A673 (cell line): ENCODE results near the gene NEIL1. TPM values are rescaled to one million over a fixed set of nuclear protein-coding genes. Genes with fewer than 3 reads are reported as not detected.
"Not testable (repeated sequence)": the region's sequence is repeated elsewhere in the genome, so short reads cannot be mapped to it uniquely, and the experiment has no call there.

Experiments
- BruUV-seq: library from RNA; stranded (reverse); fragments of 400-500 nt; replicated peaks from 2 replicates; lab custom pipeline; 2021; lab: Mats Ljungman, UMichigan
- CTCF ChIA-PET: fragments of 300-600 bp; sonication (Branson Sonifier 250); formaldehyde crosslinking; loops from one replicate; lab custom pipeline; 2022; ENCODE audit warnings: antibody characterized with exemption; lab: Charles Lee
- POLR2A ChIA-PET: fragments of 300-600 bp; sonication (Branson Sonifier 250); formaldehyde crosslinking; loops from one replicate; lab custom pipeline; 2022; ENCODE audit warnings: antibody characterized with exemption; ENCODE audit not compliant: low non-redundant PET; lab: Charles Lee
- DNase-seq: peaks from one replicate; pipeline ENCODE4 v3.0.0-alpha.2; 2015; ENCODE audit warnings: low spot score
- H3K27ac ChIP-seq: fragments of 200-600 bp; sonication (generic); 2 replicates; pipeline ENCODE4 v1.5.1; 2016; ENCODE audit warnings: mixed run types, low read depth, mild to moderate bottlenecking, mixed read lengths, antibody characterized with exemption, low read length; ENCODE audit not compliant: poor library complexity, severe bottlenecking
- H3K27me3 ChIP-seq: fragments of 200-600 bp; sonication (generic); replicated peaks from 2 replicates; pipeline ENCODE4 v1.6.1; 2017; ENCODE audit warnings: mixed run types, low read depth, mild to moderate bottlenecking, mixed read lengths, antibody characterized with exemption, low read length; ENCODE audit not compliant: insufficient read depth, poor library complexity
- H3K36me3 ChIP-seq: fragments of 200-600 bp; sonication (generic); 2 replicates; pipeline ENCODE4 v1.6.1; 2016; ENCODE audit warnings: mixed run types, mild to moderate bottlenecking, mixed read lengths, antibody characterized with exemption, low read length; ENCODE audit not compliant: insufficient read depth, poor library complexity, severe bottlenecking
- H3K4me1 ChIP-seq: fragments of 200-600 bp; sonication (generic); 2 replicates; pipeline ENCODE4 v1.6.1; 2017; ENCODE audit warnings: mixed run types, mild to moderate bottlenecking, mixed read lengths, antibody characterized with exemption, low read length; ENCODE audit not compliant: insufficient read depth, poor library complexity, severe bottlenecking
- H3K4me3 ChIP-seq: fragments of 200-600 bp; sonication (generic); 2 replicates; pipeline ENCODE4 v1.5.1; 2016; ENCODE audit warnings: low read depth, mixed run types, mild to moderate bottlenecking, mixed read lengths, low read length; ENCODE audit not compliant: poor library complexity, severe bottlenecking
- H3K9me3 ChIP-seq: fragments of 200-600 bp; sonication (generic); 2 replicates; pipeline ENCODE4 v1.6.1; 2016; ENCODE audit warnings: mixed run types, low read depth, mild to moderate bottlenecking, mixed read lengths, antibody characterized with exemption, low read length; ENCODE audit not compliant: poor library complexity, severe bottlenecking
- EZH2 ChIP-seq: fragments of 200-600 bp; sonication (generic); IDR thresholded peaks from 2 replicates; pipeline ENCODE4 v1.6.1; 2017; ENCODE audit warnings: borderline replicate concordance, low read depth, mild to moderate bottlenecking, mixed read lengths, antibody characterized with exemption, low read length; ENCODE audit not compliant: poor library complexity, severe bottlenecking
- intact Hi-C: fragments of 100-400 bp; cut with micrococcal nuclease; formaldehyde crosslinking; loops from one replicate; pipeline ENCODE4 v1.10.0; 2022; ENCODE audit not compliant: unreplicated experiment
- total RNA-seq: library from RNA; stranded (reverse); gene quantifications from 2 replicates; pipeline ENCODE4 v1.2.3, GENCODE V29; 2021
- TF ChIP-seq, protein P1 (sequence below): fragments of 300-800, 200-600 bp; sonication (generic); conservative IDR thresholded peaks from 2 replicates; pipeline ENCODE4 v1.5.1; 2017; ENCODE audit warnings: low read depth, mild to moderate bottlenecking, antibody characterized with exemption, low read length, moderate library complexity, mixed read lengths

NEIL1 gene
- total RNA-seq, 1 experiment from 2014 or later: 3.8 TPM

DNA sequence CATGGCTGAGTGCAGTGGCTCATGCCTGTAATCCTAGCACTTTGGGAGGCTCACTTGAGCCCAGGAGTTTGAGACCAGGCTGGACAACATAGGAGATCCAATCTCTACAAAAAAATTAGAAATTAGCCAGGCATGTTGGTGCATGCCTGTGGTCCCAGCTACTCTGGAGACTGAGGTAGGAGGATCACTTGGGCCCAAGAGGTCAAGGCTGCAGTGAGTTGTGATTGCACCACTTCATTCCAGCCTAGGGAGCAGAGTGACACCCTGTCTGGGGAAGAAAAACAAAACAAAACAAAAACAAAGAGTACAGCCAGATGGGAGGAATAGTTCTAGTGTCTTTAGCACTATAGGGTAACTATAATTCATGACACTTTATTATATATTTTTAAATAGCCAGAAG lies 37.1 kb upstream of the NEIL1 start:
- no peak overlapping the region for H3K4me3 ChIP-seq
- H3K36me3 ChIP-seq: no peaks in the 10 kb centered on the region
- TF ChIP-seq EZH2: no peak
- TF ChIP-seq, protein P1, sequence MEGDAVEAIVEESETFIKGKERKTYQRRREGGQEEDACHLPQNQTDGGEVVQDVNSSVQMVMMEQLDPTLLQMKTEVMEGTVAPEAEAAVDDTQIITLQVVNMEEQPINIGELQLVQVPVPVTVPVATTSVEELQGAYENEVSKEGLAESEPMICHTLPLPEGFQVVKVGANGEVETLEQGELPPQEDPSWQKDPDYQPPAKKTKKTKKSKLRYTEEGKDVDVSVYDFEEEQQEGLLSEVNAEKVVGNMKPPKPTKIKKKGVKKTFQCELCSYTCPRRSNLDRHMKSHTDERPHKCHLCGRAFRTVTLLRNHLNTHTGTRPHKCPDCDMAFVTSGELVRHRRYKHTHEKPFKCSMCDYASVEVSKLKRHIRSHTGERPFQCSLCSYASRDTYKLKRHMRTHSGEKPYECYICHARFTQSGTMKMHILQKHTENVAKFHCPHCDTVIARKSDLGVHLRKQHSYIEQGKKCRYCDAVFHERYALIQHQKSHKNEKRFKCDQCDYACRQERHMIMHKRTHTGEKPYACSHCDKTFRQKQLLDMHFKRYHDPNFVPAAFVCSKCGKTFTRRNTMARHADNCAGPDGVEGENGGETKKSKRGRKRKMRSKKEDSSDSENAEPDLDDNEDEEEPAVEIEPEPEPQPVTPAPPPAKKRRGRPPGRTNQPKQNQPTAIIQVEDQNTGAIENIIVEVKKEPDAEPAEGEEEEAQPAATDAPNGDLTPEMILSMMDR: no peak
- intact Hi-C loops: no loop called here
- no peak overlapping the region for H3K27ac ChIP-seq
- ChIA-PET CTCF (no interaction called here), POLR2A (no interaction called here)
- no peaks in the 10 kb centered on the region for H3K9me3 ChIP-seq
- no peaks in the 10 kb centered on the region for H3K27me3 ChIP-seq
- DNase-seq: no peak
- H3K4me1 ChIP-seq: no peaks in the 10 kb centered on the region
- BruUV-seq: no TSS peak

DNA sequence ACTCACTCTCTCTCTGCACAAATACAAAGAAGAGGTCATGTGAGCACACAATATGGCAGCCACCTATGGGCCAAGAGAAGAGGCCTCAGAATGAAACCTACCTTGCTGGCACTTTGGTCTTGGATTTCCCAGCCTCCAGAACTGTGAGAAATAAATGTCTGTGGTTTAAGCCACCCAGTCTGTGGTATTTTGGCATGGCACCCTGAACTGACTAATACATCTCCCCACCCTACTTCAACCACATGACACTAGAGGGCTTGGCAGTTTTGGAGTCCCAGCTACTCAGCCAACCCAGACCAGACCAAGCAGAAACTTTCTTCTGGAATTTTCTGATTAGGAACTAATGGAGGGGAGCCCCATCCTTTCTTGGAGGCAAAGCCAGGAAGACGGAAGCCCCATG lies 34.3 kb upstream of the NEIL1 start:
- H3K9me3 ChIP-seq, BruUV-seq, intact Hi-C loops, H3K36me3 ChIP-seq, DNase-seq, H3K4me1 ChIP-seq, POLR2A ChIA-PET, H3K27ac ChIP-seq, H3K4me3 ChIP-seq, H3K27me3 ChIP-seq, CTCF ChIA-PET: not testable (repeated sequence)

DNA sequence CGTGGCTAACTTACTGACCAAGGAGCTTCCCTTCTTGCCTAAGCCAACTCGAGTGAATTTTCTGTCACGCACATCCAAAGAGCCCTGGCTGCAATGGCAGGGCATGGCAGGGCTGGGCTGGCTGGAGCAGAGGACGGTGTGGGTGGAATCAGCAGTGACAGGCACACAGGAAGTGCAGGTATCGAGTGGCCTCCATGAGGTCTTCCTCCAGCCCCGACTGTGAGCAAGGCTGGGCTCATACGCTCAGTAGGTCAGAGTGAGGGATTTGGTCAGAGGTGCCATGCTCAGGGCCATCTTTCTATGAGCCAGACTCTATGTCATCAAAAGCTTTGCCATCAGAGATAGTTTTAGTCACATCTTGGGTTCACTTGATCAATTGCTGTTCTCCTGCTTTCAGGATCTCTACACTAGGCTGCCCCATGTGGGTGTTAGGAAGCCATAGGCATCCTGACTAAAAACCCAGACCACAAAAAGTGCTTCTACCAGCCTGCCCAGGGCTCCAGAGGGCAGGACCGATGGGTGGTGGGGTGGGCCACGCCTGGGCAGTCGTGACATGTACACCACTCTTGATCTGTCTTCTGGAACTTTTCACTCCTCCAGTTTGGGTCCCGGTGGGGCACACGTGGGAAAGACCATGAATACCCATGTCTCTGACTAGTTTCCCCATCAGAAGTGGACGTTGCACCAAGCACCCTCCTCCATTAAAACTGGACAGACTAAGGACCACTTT lies 33.6 kb upstream of the NEIL1 start:
- DNase-seq: no peak
- intact Hi-C loops: no loop called here
- Histone ChIP-seq H3K9me3 (no peaks in the 10 kb centered on the region), H3K4me3 (no peak overlapping the region), H3K4me1 (no peaks in the 10 kb centered on the region), H3K27ac (no peak overlapping the region), H3K36me3 (no peaks in the 10 kb centered on the region), H3K27me3 (no peaks in the 10 kb centered on the region)
- ChIA-PET CTCF (no interaction called here), POLR2A (no interaction called here)
- TF ChIP-seq, protein P1: no peak
- TF ChIP-seq EZH2: no peak
- no TSS peak for BruUV-seq
